Astrocyte (in vitro differentiated cells and primary cell): ENCODE results near the gene TGM1. TPM values are rescaled to one million over a fixed set of nuclear protein-coding genes. Genes with fewer than 3 reads are reported as not detected.

Experiments
- DNase-seq: peaks from one replicate; pipeline ENCODE4 v3.0.0-alpha.2; 2010; ENCODE audit warnings: low read depth
- FAIRE-seq: peaks from 2 replicates; lab custom pipeline; 2011; peaks lifted over from hg19 to GRCh38; lab: Jason Lieb, UNC
- H2AFZ ChIP-seq: 2 replicates; pipeline ENCODE4 v1.6.0; 2012; ENCODE audit warnings: low read depth, low read length, inconsistent platforms
- H3K27ac ChIP-seq: 2 replicates; pipeline ENCODE4 v1.5.1; 2011; ENCODE audit warnings: low read depth, low read length, inconsistent platforms
- H3K27me3 ChIP-seq: 2 replicates; pipeline ENCODE4 v1.6.0; 2011; ENCODE audit warnings: low read length, inconsistent platforms; ENCODE audit not compliant: insufficient read depth
- H3K36me3 ChIP-seq: 2 replicates; pipeline ENCODE4 v1.5.1; 2011; ENCODE audit warnings: low read length, inconsistent platforms; ENCODE audit not compliant: insufficient read depth
- H3K4me1 ChIP-seq: 2 replicates; pipeline ENCODE4 v1.5.1; 2011; ENCODE audit warnings: low read length, inconsistent platforms; ENCODE audit not compliant: insufficient read depth
- H3K4me2 ChIP-seq: 2 replicates; pipeline ENCODE4 v1.6.0; 2012; ENCODE audit warnings: low read length, inconsistent platforms
- H3K4me3 ChIP-seq: 2 replicates; pipeline ENCODE4 v1.5.1; 2011; ENCODE audit warnings: low read depth, mild to moderate bottlenecking, low read length, inconsistent platforms; ENCODE audit not compliant: insufficient read depth
- H3K79me2 ChIP-seq: 2 replicates; pipeline ENCODE4 v1.6.0; 2012; ENCODE audit warnings: mild to moderate bottlenecking, low read length, inconsistent platforms; ENCODE audit not compliant: insufficient read depth
- H3K9ac ChIP-seq: 2 replicates; pipeline ENCODE4 v1.6.0; 2012; ENCODE audit warnings: mild to moderate bottlenecking, low read length, inconsistent platforms
- H3K9me3 ChIP-seq: 2 replicates; pipeline ENCODE4 v1.5.1; 2012; ENCODE audit warnings: low read depth, mild to moderate bottlenecking, low read length, inconsistent platforms; ENCODE audit not compliant: insufficient read depth
- H4K20me1 ChIP-seq: 2 replicates; pipeline ENCODE4 v1.6.0; 2012; ENCODE audit warnings: low read length, inconsistent platforms; ENCODE audit not compliant: insufficient read depth
- H3K27ac Mint-ChIP-seq: one replicate; pipeline ENCODE4 v1.8.0; 2021; ENCODE audit warnings: mild to moderate bottlenecking, mixed read lengths; ENCODE audit not compliant: unreplicated experiment
- H3K27me3 Mint-ChIP-seq: one replicate; pipeline ENCODE4 v1.8.0; 2021; ENCODE audit warnings: low read depth, mixed read lengths; ENCODE audit not compliant: unreplicated experiment
- H3K36me3 Mint-ChIP-seq: one replicate; pipeline ENCODE4 v1.8.0; 2021; ENCODE audit warnings: low read depth, mixed read lengths; ENCODE audit not compliant: unreplicated experiment
- H3K4me1 Mint-ChIP-seq: one replicate; pipeline ENCODE4 v1.8.0; 2021; ENCODE audit warnings: low read depth, mixed read lengths; ENCODE audit not compliant: unreplicated experiment
- H3K4me3 Mint-ChIP-seq: one replicate; pipeline ENCODE4 v1.8.0; 2021; ENCODE audit warnings: mild to moderate bottlenecking, moderate library complexity, mixed read lengths; ENCODE audit not compliant: unreplicated experiment
- H3K9me3 Mint-ChIP-seq: one replicate; pipeline ENCODE4 v1.8.0; 2021; ENCODE audit warnings: mild to moderate bottlenecking, mixed read lengths; ENCODE audit not compliant: unreplicated experiment
- CTCF ChIP-seq: IDR thresholded peaks from 2 replicates; pipeline ENCODE4 v1.5.1; 2011; ENCODE audit warnings: low read depth, mild to moderate bottlenecking, inconsistent platforms, low read length, moderate library complexity; ENCODE audit not compliant: insufficient read depth
- EZH2 ChIP-seq: IDR thresholded peaks from 2 replicates; pipeline ENCODE4 v1.6.1; 2012; ENCODE audit warnings: mild to moderate bottlenecking, low read length, inconsistent platforms; ENCODE audit not compliant: insufficient read depth
- total RNA-seq: library from RNA; stranded (reverse); gene quantifications from 2 replicates; pipeline ENCODE4 v1.2.1, GENCODE V29; 2021

TGM1 gene
- total RNA-seq, 1 donor from 2014 or later = 3.8 TPM

- FAIRE-seq = no peak
Measured at GRCh38 chr14:24233538-24233866, 29.5 kb downstream of the TGM1 start.

GRCh38 chr14:24232645-24233537 is 30.1 kb downstream of the TGM1 start, which contains the start of gene GMPR2:
Gene GMPR2, plus strand, starts transcription at chr14:24232929. Its CDS starts 325 bp downstream, at chr14:24233254.
- H3K9ac ChIP-seq = peak within 1 kb of the TSS; percentile 90
- Mint-ChIP-seq H3K9me3 (no peaks in the 10 kb centered on the region), H3K4me1 (peaks cover 22% of the 10 kb centered on the region), H3K4me3 (peak within 1 kb of the TSS; percentile 94), H3K27ac (peak within 1 kb of the TSS; percentile 92), H3K36me3 (peaks cover 19% of the 10 kb centered on the region), H3K27me3 (no peaks in the 10 kb centered on the region)
- peak within 1 kb of the TSS; percentile 98 for H2AFZ ChIP-seq
- H3K36me3 ChIP-seq = peaks cover 21% of the 10 kb centered on the region
- no peaks in the 10 kb centered on the region for H3K9me3 ChIP-seq
- no peak for FAIRE-seq
- no peak for TF ChIP-seq CTCF
- no peak for TF ChIP-seq EZH2
- peak within 1 kb of the TSS; percentile 93 for H3K4me3 ChIP-seq
- peak within 1 kb of the TSS; percentile 94 for H3K27ac ChIP-seq
- H3K4me1 ChIP-seq = peaks cover 13% of the 10 kb centered on the region
- H4K20me1 ChIP-seq = peaks cover 3% of the 10 kb centered on the region
- no peaks in the 10 kb centered on the region for H3K27me3 ChIP-seq
- H3K4me2 ChIP-seq = peak within 1 kb of the TSS; percentile 96
- H3K79me2 ChIP-seq = peaks cover 78% of the 10 kb centered on the region
- no peak for DNase-seq

More at GRCh38 chr14:24233538-24233866, 29.5 kb downstream of the TGM1 start:
- TF ChIP-seq CTCF = no peak
- no peak for DNase-seq
- Mint-ChIP-seq H3K27me3 (no peaks in the 10 kb centered on the region), H3K4me3 (peak overlapping the region; percentile 94), H3K36me3 (peaks cover 25% of the 10 kb centered on the region), H3K27ac (peak overlapping the region; percentile 92), H3K4me1 (peaks cover 27% of the 10 kb centered on the region), H3K9me3 (no peaks in the 10 kb centered on the region)
- H4K20me1 ChIP-seq = peaks cover 3% of the 10 kb centered on the region
- H3K4me3 ChIP-seq = peak overlapping the region; percentile 93
- peaks cover 74% of the 10 kb centered on the region for H3K79me2 ChIP-seq
- peak overlapping the region; percentile 90 for H3K9ac ChIP-seq
- H2AFZ ChIP-seq = no peak overlapping the region
- H3K27ac ChIP-seq = peak overlapping the region; percentile 94
- no peaks in the 10 kb centered on the region for H3K27me3 ChIP-seq
- H3K4me2 ChIP-seq = peak overlapping the region; percentile 96
- H3K36me3 ChIP-seq = peaks cover 26% of the 10 kb centered on the region
- no peaks in the 10 kb centered on the region for H3K9me3 ChIP-seq
- peaks cover 13% of the 10 kb centered on the region for H3K4me1 ChIP-seq
